Measurements from ENCODE around the gene SPSB1. TPM values are rescaled to one million over a fixed set of nuclear protein-coding genes. Genes with fewer than 3 reads are reported as not detected.

Gene SPSB1
- total and polyA plus RNA-seq, 2 experiments from 2014 or later, result 2.4 to 6.8 TPM

DNA sequence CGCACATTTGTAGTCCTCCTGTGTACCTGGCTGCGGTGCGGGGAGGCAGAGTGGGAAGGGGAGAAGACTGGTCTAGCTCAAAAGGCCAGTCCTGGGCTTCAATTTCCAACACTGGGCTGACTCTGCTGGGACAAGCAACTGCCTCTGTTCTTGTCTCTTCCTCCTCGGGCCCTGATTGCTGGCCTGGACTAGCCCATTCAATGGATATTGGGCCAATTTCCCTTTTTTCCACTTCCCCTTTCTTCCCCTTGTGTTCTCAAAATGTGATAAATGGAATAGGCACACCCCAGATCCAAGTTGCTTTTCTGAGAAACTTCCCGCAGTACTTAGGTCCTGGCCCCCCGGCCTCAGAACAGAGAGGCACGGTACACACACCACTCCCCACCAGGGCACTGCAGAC is 48.2 kb downstream of the SPSB1 start:
- no peak overlapping the region for H3K4me2 ChIP-seq
- H4K20me1 ChIP-seq (replicated peaks; ENCODE audit: insufficient read depth), result no peaks in the 10 kb centered on the region
- peaks cover 9% of the 10 kb centered on the region for H3K27me3 Mint-ChIP-seq (ENCODE audit: insufficient read depth, low read depth, poor library complexity)
- H3K27me3 ChIP-seq (ENCODE audit: insufficient read depth), result no peaks in the 10 kb centered on the region
- DNase-seq (ENCODE audit: low spot score) (no peak), ATAC-seq (no peak)
- H3K79me2 ChIP-seq (replicated peaks; ENCODE audit: insufficient read depth), result no peaks in the 10 kb centered on the region
- no peaks in the 10 kb centered on the region for H3K36me3 ChIP-seq (ENCODE audit: insufficient read depth)
- H3K9me3 Mint-ChIP-seq, result peaks cover 9% of the 10 kb centered on the region; the same call in 1 of the 3 replicates
- no peaks in the 10 kb centered on the region for H3K36me3 Mint-ChIP-seq (ENCODE audit: low read depth)
- no peak overlapping the region for H2AFZ ChIP-seq
- H3F3A ChIP-seq (replicated peaks; ENCODE audit: low read depth), result no peaks in the 10 kb centered on the region
- no peaks in the 10 kb centered on the region for H3K9me2 ChIP-seq (ENCODE audit: insufficient read depth)
- no peaks in the 10 kb centered on the region for H3K4me1 ChIP-seq (ENCODE audit: insufficient read depth)
- no peak overlapping the region for H3K4me3 Mint-ChIP-seq
- peaks cover 9% of the 10 kb centered on the region for H3K4me1 Mint-ChIP-seq
- no peak overlapping the region for H3K4me3 ChIP-seq
- peak overlapping the region; percentile 23; the same call in 1 of the 2 replicates for H3K27ac Mint-ChIP-seq
- H3K27ac ChIP-seq (ENCODE audit: low read depth), result no peak overlapping the region
- TF ChIP-seq, protein P1, sequence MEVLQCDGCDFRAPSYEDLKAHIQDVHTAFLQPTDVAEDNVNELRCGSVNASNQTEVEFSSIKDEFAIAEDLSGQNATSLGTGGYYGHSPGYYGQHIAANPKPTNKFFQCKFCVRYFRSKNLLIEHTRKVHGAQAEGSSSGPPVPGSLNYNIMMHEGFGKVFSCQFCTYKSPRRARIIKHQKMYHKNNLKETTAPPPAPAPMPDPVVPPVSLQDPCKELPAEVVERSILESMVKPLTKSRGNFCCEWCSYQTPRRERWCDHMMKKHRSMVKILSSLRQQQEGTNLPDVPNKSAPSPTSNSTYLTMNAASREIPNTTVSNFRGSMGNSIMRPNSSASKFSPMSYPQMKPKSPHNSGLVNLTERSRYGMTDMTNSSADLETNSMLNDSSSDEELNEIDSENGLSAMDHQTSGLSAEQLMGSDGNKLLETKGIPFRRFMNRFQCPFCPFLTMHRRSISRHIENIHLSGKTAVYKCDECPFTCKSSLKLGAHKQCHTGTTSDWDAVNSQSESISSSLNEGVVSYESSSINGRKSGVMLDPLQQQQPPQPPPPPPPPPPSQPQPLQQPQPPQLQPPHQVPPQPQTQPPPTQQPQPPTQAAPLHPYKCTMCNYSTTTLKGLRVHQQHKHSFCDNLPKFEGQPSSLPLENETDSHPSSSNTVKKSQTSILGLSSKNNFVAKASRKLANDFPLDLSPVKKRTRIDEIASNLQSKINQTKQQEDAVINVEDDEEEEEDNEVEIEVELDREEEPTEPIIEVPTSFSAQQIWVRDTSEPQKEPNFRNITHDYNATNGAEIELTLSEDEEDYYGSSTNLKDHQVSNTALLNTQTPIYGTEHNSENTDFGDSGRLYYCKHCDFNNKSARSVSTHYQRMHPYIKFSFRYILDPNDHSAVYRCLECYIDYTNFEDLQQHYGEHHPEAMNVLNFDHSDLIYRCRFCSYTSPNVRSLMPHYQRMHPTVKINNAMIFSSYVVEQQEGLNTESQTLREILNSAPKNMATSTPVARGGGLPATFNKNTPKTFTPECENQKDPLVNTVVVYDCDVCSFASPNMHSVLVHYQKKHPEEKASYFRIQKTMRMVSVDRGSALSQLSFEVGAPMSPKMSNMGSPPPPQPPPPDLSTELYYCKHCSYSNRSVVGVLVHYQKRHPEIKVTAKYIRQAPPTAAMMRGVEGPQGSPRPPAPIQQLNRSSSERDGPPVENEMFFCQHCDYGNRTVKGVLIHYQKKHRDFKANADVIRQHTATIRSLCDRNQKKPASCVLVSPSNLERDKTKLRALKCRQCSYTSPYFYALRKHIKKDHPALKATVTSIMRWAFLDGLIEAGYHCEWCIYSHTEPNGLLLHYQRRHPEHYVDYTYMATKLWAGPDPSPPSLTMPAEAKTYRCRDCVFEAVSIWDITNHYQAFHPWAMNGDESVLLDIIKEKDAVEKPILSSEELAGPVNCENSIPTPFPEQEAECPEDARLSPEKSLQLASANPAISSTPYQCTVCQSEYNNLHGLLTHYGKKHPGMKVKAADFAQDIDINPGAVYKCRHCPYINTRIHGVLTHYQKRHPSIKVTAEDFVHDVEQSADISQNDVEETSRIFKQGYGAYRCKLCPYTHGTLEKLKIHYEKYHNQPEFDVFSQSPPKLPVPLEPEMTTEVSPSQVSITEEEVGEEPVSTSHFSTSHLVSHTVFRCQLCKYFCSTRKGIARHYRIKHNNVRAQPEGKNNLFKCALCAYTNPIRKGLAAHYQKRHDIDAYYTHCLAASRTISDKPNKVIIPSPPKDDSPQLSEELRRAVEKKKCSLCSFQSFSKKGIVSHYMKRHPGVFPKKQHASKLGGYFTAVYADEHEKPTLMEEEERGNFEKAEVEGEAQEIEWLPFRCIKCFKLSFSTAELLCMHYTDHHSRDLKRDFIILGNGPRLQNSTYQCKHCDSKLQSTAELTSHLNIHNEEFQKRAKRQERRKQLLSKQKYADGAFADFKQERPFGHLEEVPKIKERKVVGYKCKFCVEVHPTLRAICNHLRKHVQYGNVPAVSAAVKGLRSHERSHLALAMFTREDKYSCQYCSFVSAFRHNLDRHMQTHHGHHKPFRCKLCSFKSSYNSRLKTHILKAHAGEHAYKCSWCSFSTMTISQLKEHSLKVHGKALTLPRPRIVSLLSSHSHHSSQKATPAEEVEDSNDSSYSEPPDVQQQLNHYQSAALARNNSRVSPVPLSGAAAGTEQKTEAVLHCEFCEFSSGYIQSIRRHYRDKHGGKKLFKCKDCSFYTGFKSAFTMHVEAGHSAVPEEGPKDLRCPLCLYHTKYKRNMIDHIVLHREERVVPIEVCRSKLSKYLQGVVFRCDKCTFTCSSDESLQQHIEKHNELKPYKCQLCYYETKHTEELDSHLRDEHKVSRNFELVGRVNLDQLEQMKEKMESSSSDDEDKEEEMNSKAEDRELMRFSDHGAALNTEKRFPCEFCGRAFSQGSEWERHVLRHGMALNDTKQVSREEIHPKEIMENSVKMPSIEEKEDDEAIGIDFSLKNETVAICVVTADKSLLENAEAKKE (CRISPR knock-in tag; IDR thresholded peaks at IDR 0.05), result no peak
- TF ChIP-seq, protein P2, sequence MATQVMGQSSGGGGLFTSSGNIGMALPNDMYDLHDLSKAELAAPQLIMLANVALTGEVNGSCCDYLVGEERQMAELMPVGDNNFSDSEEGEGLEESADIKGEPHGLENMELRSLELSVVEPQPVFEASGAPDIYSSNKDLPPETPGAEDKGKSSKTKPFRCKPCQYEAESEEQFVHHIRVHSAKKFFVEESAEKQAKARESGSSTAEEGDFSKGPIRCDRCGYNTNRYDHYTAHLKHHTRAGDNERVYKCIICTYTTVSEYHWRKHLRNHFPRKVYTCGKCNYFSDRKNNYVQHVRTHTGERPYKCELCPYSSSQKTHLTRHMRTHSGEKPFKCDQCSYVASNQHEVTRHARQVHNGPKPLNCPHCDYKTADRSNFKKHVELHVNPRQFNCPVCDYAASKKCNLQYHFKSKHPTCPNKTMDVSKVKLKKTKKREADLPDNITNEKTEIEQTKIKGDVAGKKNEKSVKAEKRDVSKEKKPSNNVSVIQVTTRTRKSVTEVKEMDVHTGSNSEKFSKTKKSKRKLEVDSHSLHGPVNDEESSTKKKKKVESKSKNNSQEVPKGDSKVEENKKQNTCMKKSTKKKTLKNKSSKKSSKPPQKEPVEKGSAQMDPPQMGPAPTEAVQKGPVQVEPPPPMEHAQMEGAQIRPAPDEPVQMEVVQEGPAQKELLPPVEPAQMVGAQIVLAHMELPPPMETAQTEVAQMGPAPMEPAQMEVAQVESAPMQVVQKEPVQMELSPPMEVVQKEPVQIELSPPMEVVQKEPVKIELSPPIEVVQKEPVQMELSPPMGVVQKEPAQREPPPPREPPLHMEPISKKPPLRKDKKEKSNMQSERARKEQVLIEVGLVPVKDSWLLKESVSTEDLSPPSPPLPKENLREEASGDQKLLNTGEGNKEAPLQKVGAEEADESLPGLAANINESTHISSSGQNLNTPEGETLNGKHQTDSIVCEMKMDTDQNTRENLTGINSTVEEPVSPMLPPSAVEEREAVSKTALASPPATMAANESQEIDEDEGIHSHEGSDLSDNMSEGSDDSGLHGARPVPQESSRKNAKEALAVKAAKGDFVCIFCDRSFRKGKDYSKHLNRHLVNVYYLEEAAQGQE (IDR thresholded peaks at IDR 0.05; ENCODE audit: unreplicated experiment), result no peak
- TF ChIP-seq ZNF114 (CRISPR knock-in tag; IDR thresholded peaks at IDR 0.05), result no peak
- TF ChIP-seq CREB1 (CRISPR knock-in tag; IDR thresholded peaks at IDR 0.05; ENCODE audit: low read depth), result no peak
- TF ChIP-seq JUNB (IDR thresholded peaks at IDR 0.05; ENCODE audit: unreplicated experiment), result no peak
- TF ChIP-seq NANOG (IDR thresholded peaks at IDR 0.05; ENCODE audit: borderline replicate concordance), result no peak
- no peak for TF ChIP-seq ETS1 (IDR thresholded peaks at IDR 0.05)
- TF ChIP-seq EZH2 (IDR thresholded peaks at IDR 0.05; ENCODE audit: low read depth, unreplicated experiment), result no peak
- no peak for TF ChIP-seq STAT1 (IDR thresholded peaks at IDR 0.05; ENCODE audit: unreplicated experiment)

Data from GM23338 (cell line).